Endodermal cell (in vitro differentiated cells): ENCODE results near the gene GPA33. TPM values are rescaled to one million over a fixed set of nuclear protein-coding genes. Genes with fewer than 3 reads are reported as not detected.
A peak's percentile ranks its signal among the peaks of the same experiment; 100 is the strongest.

Experiments
- DNase-seq: peaks from one replicate; pipeline ENCODE4 v3.0.0-alpha.2; 2017
- H3K27ac ChIP-seq: 2 replicates; pipeline ENCODE4 v1.5.1; 2013; ENCODE audit warnings: mild to moderate bottlenecking, low read depth, low read length, moderate library complexity
- H3K27me3 ChIP-seq: 2 replicates; pipeline ENCODE4 v1.6.1; 2013; ENCODE audit warnings: mild to moderate bottlenecking, low read length, moderate library complexity; ENCODE audit not compliant: insufficient read depth, control insufficient read depth, poor library complexity, severe bottlenecking
- H3K36me3 ChIP-seq: 2 replicates; pipeline ENCODE4 v1.7.0; 2013; ENCODE audit warnings: mild to moderate bottlenecking, low read length, moderate library complexity; ENCODE audit not compliant: control insufficient read depth, insufficient read depth
- H3K4me1 ChIP-seq: one replicate; pipeline ENCODE4 v1.7.0; 2013; ENCODE audit warnings: low read length; ENCODE audit not compliant: control insufficient read depth, insufficient read depth
- H3K4me3 ChIP-seq: 2 replicates; pipeline ENCODE4 v1.5.1; 2013; ENCODE audit warnings: mild to moderate bottlenecking, low read length, moderate library complexity
- H3K9ac ChIP-seq: 2 replicates; pipeline ENCODE4 v1.6.1; 2013; ENCODE audit warnings: mild to moderate bottlenecking, low read length, moderate library complexity; ENCODE audit not compliant: poor library complexity, severe bottlenecking; ENCODE audit errors: extremely low read depth
- H3K9me3 ChIP-seq: 2 replicates; pipeline ENCODE4 v1.6.1; 2013; ENCODE audit warnings: mild to moderate bottlenecking, low read length, moderate library complexity; ENCODE audit not compliant: control insufficient read depth
- H3K27ac Mint-ChIP-seq: 2 replicates; pipeline ENCODE4 v1.8.0; 2020; ENCODE audit warnings: mixed read lengths
- H3K27me3 Mint-ChIP-seq: 2 replicates; pipeline ENCODE4 v1.8.0; 2021; ENCODE audit warnings: mild to moderate bottlenecking, mixed read lengths; ENCODE audit not compliant: insufficient read depth
- H3K36me3 Mint-ChIP-seq: 2 replicates; pipeline ENCODE4 v1.8.0; 2020; ENCODE audit warnings: low read depth, mixed read lengths
- H3K4me1 Mint-ChIP-seq: 2 replicates; pipeline ENCODE4 v1.8.0; 2020; ENCODE audit warnings: mixed read lengths
- H3K4me3 Mint-ChIP-seq: 2 replicates; pipeline ENCODE4 v1.8.0; 2020; ENCODE audit warnings: mild to moderate bottlenecking, moderate library complexity, mixed read lengths
- H3K9me3 Mint-ChIP-seq: 2 replicates; pipeline ENCODE4 v1.8.0; 2020; ENCODE audit warnings: mild to moderate bottlenecking, mixed read lengths
- WGBS, 2 experiments: methylation state at CpG; one replicate each; pipeline versions ENCODE4 v1.1.5 to v1.1.7; 2013; ENCODE audit warnings: missing lambda C conversion rate in 2 of 2, mixed read lengths in 1 of 2; ENCODE audit not compliant: insufficient coverage in 1 of 2, insufficient read length in 1 of 2; 5-methylcytosine and 5-hydroxymethylcytosine counted together
- total RNA-seq, 2 donors: library from RNA; stranded (reverse); fragmentation: NEBNext Ultra II Directional in 1 of 2; extraction: Animal tissue kit (Norgen Biotek cat#: 25700) in 1 of 2; gene quantifications; 2 replicates in 1 of 2; 3 replicates in 1 of 2; pipeline ENCODE4 v1.2.1, GENCODE V29; 2021
- TF ChIP-seq, protein P1 (sequence below): fragments of 200-600 bp; sonication (generic); conservative IDR thresholded peaks from 2 replicates; pipeline ENCODE4 v1.5.0; 2021; ENCODE audit warnings: antibody characterized with exemption, mild to moderate bottlenecking

GPA33 gene
- total RNA-seq, 2 donors from 2014 or later, result 0.37 to 1.5 TPM

DNA sequence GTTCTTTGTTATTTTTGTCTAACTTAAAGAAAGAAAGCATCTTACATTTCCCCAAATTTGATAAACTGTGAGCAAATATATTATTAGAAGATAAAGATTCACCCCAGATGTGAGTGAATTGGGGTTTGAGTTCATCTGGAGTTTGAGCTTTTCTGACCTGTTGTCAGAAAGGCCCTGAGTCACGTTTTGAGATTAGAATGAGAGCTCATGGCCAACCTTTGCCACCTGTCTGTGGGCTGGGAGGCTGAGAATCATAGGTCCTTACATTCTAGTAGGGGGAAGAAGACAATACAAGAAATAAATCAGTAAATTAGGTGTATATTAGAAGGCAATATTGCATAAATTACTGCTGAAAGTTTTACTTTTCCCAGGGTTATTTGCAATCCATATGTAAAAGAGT, 26.0 kb upstream of the GPA33 start:
- TF ChIP-seq, protein P1, sequence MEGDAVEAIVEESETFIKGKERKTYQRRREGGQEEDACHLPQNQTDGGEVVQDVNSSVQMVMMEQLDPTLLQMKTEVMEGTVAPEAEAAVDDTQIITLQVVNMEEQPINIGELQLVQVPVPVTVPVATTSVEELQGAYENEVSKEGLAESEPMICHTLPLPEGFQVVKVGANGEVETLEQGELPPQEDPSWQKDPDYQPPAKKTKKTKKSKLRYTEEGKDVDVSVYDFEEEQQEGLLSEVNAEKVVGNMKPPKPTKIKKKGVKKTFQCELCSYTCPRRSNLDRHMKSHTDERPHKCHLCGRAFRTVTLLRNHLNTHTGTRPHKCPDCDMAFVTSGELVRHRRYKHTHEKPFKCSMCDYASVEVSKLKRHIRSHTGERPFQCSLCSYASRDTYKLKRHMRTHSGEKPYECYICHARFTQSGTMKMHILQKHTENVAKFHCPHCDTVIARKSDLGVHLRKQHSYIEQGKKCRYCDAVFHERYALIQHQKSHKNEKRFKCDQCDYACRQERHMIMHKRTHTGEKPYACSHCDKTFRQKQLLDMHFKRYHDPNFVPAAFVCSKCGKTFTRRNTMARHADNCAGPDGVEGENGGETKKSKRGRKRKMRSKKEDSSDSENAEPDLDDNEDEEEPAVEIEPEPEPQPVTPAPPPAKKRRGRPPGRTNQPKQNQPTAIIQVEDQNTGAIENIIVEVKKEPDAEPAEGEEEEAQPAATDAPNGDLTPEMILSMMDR, result no peak
- DNase-seq, result peak; percentile 26
- Mint-ChIP-seq H3K4me1 (peaks cover 30% of the 10 kb centered on the region), H3K9me3 (no peaks in the 10 kb centered on the region), H3K36me3 (no peaks in the 10 kb centered on the region), H3K4me3 (no peak overlapping the region), H3K27ac (no peak overlapping the region), H3K27me3 (peaks cover 4% of the 10 kb centered on the region)
- Histone ChIP-seq H3K27me3 (no peaks in the 10 kb centered on the region), H3K4me1 (peaks cover 19% of the 10 kb centered on the region), H3K9ac (no peak overlapping the region), H3K9me3 (no peaks in the 10 kb centered on the region), H3K36me3 (no peaks in the 10 kb centered on the region), H3K4me3 (no peak overlapping the region), H3K27ac (no peak overlapping the region)
- 48 to 71% methylated on average over 1 of the region's 1 CpG for WGBS, 2 experiments

DNA sequence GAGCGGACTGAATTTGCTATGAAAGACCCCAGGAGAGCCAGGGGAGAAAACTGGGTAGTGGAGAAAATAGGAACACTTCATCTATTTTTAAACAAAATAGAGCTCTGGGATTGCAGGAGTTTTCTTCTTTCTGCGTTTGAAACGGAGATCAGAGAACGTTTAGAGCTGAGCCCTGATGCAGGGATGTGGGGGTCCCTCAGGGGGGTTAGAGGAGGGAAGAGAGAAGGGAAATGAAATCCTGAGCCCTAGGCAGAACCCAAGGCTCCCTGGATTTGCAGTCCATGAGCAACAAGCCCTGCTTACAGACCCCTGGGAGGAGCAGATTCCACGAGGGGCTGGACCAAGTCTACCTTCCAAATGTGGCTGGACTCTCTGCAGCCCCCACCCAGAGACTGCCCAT, 25.5 kb upstream of the GPA33 start:
- Histone ChIP-seq H3K36me3 (no peaks in the 10 kb centered on the region), H3K27me3 (no peaks in the 10 kb centered on the region), H3K9me3 (peaks cover 4% of the 10 kb centered on the region), H3K27ac (no peak overlapping the region), H3K4me3 (no peak overlapping the region), H3K9ac (no peak overlapping the region), H3K4me1 (peaks cover 19% of the 10 kb centered on the region)
- H3K27ac Mint-ChIP-seq, result no peak overlapping the region
- no peak overlapping the region for H3K4me3 Mint-ChIP-seq
- TF ChIP-seq, protein P1, result no peak
- peaks cover 2% of the 10 kb centered on the region for H3K27me3 Mint-ChIP-seq
- WGBS, 2 experiments, result 69 to 84% methylated on average over 2 to 5 of the region's 5 CpGs
- no peaks in the 10 kb centered on the region for H3K36me3 Mint-ChIP-seq
- H3K4me1 Mint-ChIP-seq, result peaks cover 32% of the 10 kb centered on the region
- no peak for DNase-seq
- no peaks in the 10 kb centered on the region for H3K9me3 Mint-ChIP-seq

DNA sequence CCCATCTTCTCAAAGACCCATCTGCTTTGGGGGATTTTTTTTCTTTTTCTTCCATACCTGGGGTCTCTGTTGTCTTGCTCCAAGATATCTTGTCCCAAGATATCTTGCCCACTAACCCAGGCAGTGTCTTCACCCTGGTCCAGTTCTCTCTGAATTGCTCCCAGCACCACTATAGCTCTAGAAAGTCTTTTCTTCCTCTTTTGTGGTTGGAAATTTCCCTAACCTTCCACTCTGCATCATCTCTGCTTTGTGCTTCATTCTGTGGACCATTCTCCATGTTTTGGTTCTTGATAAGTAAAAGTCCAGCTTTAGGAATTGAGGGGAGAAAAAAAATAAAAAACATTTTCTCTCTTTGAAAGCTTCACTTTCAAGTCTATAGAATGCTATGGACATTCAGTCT, 24.5 kb upstream of the GPA33 start:
- Mint-ChIP-seq H3K9me3 (no peaks in the 10 kb centered on the region), H3K4me1 (peaks cover 36% of the 10 kb centered on the region), H3K27me3 (peaks cover 2% of the 10 kb centered on the region), H3K27ac (no peak overlapping the region), H3K36me3 (no peaks in the 10 kb centered on the region), H3K4me3 (no peak overlapping the region)
- Histone ChIP-seq H3K4me1 (peaks cover 16% of the 10 kb centered on the region), H3K27ac (no peak overlapping the region), H3K4me3 (no peak overlapping the region), H3K27me3 (no peaks in the 10 kb centered on the region), H3K9me3 (peaks cover 6% of the 10 kb centered on the region), H3K9ac (no peak overlapping the region), H3K36me3 (no peaks in the 10 kb centered on the region)
- no peak for DNase-seq
- TF ChIP-seq, protein P1, result no peak
